ENCODE results near the gene S1PR2.

S1PR2 gene

DNA sequence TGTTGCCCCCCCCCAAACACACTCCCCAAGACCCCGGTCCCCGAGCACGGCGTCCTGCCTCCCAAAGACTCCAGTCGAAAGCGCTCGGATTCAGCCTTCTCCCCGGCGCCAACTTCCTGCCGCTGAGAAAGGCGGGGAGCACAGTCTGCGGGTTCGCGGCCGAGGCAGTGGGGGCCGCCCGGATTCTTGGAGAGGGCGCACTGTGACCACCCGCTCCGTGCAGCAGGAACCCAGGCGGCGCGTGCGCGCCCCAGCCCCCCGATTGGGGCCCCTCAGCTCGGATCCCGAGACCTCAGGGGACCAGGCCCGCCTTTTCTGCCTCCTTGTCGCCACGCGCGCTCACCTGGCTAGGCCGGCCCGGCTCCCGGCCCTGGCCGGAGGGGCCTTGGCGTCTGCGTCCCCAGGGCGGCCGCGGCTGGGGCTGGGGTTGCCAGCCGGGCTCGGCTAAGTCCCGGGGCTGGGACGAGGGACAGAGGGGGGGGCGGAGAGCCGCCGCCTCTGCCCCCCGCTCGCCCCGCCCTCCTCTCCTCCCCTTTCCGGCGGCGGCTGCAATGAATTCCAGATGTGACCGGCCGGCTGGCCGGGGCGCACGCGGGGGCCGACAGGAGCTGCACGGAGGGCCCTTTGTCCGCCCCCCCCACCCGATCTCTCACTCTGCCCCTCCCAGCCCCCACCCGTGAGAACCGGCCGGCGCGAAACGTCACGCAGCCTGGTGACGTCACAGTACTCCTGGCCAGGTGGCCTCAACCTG lies at the start of gene S1PR2:
Gene S1PR2, minus strand, starts transcription at position 471 of the 751 bp plus-strand sequence. CDS start 6,426 bp downstream, outside the sequence.
- peak; percentile 42 to 47 for DNase-seq (ENCODE audit: low read depth in 2 of 2)

DNA sequence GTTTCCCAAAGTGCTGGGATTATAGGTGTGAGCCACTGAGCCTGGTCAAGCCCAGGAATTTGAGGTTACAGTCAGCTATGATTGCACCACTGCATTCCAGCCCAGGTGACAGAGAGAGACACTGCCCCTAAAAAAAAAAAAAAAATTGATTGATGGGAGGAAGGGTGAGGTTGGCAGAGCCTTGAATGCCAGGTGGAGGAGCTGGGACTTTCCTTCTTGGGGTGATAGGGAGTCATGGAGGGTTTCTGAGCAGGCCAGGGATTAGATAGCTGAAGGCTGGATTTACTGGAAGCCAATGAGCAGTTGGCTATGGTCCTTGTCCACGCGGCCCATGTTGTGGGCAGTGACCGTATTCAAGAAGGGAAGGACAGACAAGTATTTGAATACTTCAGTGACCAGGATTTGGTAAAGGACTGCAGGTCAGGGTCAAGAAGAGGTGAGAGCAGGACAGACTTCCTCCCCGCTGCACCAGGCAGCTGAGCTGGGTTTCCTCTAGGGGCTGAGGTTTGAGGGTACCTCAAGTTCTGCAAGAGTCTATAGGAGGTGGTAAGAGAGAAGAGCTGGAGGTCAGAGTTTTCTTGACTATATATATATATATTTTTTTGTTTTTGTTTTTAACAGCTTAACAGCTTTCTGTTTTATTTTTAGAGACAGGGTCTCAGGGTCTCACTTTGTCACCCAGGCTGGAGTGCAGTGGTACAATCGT lies 48.8 kb upstream of the S1PR2 start:
- no peak for DNase-seq (ENCODE audit: low read depth in 2 of 2)

GRCh38 chr19:10278935-10279334 lies 47.8 kb upstream of the S1PR2 start:
- DNase-seq (ENCODE audit: low read depth in 2 of 2), result no peak

DNA sequence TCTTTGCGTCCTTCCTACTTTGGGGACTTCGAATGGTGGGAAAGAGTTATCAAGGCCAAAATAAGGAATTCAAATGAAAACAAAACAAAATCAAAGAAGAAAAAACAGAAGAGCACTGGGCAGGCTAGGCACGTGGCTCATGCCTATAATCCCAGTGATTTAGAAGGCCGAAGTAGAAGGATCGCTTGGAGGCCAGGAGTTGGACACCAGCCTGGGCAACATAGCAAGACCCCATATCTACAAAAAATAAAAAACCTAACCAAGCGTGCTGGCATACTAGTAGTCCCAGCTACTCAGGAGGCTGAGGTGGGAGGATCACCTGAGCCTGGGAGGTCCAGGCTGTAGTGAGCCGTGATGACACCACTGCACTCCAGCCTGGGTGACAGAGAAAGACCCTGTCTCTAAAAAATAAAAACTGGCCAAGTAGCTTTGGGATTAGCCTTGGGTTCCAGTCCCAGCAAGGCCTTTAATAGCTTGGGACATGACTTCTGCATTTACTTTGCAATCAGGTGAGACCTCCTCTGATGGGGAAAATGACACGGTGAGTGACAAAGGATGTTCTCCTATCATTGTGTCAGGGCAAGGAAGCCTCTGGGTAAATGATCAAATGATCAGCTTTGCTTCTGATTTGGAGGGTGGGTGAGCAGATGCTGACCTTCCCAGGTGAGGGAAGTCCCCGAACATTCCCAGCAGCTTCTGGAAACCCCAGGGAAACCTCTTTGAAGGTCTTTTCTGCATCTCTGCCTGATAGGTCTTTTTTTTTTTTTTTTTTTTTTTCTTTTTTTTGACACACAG lies 46.9 kb upstream of the S1PR2 start:
- DNase-seq (ENCODE audit: low read depth in 2 of 2), result no peak

DNA sequence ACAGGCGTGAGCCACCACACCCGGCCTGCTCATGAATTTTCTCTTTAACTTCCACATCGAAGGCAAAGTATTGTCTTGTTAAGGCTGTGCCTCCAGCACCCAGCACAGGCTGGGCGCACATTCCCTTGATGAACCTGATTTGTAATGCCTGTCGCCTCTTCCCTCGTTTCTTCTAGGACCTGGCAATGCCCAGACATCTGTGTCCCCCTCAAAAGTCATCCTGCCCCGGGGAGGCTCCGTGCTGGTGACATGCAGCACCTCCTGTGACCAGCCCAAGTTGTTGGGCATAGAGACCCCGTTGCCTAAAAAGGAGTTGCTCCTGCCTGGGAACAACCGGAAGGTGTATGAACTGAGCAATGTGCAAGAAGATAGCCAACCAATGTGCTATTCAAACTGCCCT lies 43.5 kb upstream of the S1PR2 start:
- DNase-seq (ENCODE audit: low read depth in 2 of 2), result no peak

DNA sequence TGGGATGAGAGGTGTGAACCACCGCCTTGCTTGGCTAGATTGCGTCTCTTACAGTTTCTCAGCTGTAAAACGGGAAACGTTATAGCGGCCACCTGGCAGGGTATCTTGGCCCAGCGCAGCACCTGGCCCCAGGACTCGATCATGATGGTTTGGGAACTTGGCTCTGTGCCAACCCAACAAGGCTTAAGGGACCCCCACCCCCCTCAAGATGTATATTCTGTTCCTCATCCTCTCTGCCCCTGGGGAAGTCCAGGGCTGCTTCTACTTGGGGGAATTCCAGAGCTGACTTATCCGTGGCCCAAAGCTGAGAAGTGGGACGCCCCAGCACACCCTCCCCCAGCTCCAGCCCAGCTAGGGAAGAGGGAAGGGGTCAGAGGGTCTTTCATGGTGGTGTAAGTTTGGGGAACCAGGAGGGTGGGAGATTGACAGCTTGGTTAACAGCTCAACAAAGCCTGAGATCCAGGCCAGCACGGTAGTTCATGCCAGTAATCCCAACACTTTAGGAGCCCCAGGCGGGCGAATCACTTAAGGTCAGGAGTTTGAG lies 40.5 kb upstream of the S1PR2 start:
- no peak for DNase-seq (ENCODE audit: low read depth in 2 of 2)

GRCh38 chr19:10270616-10271394 lies 39.7 kb upstream of the S1PR2 start, which contains the start of gene ICAM1:
ICAM1 (plus strand) TSS chr19:10271120; CDS start chr19:10271160, 40 bp downstream.
- peak; percentile 58 to 68 for DNase-seq (ENCODE audit: low read depth in 2 of 2)

GRCh38 chr19:10270180-10270615 lies 39.1 kb upstream of the S1PR2 start:
- DNase-seq (ENCODE audit: low read depth in 2 of 2), result peak; percentile 60

DNA sequence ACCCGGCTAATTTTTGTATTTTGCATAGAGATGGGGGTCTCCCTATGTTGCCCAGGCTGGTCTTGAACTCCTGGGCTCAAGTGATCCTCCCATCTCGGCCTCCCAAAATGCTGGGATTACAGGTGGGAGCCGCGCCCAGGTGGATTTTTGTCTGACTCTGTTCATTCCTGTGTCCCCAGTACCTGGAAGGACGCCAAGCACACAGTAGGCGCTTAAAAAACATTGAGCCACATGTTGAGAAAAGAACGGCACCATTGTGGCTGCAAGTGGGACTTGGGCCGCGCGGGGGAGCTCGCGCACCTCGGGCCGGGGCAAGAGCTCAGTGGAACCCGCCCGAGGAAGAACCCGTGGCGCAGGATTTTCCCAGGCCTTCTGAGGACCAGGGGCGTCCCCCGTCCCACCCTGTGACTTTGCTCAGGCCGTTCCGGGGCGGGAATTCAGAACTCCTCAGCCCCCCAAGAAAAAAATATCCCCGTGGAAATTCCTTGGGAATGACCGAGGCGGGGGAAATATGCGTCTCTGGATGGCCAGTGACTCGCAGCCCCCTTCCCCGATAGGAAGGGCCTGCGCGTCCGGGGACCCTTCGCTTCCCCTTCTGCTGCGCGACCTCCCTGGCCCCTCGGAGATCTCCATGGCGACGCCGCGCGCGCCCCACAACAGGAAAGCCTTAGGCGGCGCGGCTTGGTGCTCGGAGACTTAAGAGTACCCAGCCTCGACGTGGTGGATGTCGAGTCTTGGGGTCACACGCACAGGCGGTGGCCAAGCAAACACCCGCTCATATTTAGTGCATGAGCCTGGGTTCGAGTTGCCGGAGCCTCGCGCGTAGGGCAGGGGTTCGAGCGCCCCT lies 38.4 kb upstream of the S1PR2 start:
- DNase-seq (ENCODE audit: low read depth in 2 of 2), result peak; percentile 71

- no peak for DNase-seq (ENCODE audit: low read depth in 2 of 2)
These were observed 36.9 kb upstream of the S1PR2 start for GRCh38 chr19:10268071-10268470.

DNA sequence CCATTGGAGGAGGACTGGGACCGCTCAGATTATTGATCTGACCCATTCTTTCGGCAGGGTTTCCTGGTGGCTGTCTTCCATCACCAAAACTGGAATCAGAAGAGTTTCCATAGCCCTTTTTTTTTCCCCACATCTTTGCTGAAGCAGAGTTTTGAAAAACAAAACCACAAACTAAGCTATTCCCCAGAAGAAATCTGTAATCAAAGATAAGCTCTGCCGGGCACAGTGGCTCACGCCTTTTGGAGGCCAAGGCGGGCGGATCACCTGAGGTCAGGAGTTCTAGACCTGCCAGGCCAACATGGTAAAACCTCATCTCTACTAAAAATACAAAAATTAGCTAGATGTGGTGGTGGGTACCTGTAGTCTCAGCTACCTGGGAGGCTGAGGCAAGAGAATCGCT lies 35.6 kb upstream of the S1PR2 start:
- DNase-seq (ENCODE audit: low read depth in 2 of 2), result no peak

DNA sequence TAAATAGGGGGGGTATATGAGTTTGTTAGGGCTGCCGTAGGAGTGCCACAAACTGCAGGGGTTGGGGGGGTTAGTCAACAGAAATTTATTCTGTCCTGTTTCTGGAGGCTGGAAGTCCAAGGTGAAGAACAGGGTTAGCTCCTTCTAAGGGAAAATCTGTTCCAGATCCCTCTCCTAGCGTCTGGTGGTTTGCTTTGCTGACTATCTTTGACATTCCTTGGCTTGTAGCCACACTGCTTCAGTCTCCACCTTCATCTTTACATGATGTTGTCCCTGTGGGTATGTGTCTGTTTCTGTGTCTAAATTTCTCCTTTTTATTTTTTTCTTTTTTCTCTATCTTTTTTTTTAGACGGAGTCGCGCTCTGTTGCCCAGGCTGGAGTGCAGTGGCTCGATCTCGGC lies 31.6 kb upstream of the S1PR2 start:
- DNase-seq (ENCODE audit: low read depth in 2 of 2), result no peak

- peak in 1 of 2 donors; percentile 29 for DNase-seq (ENCODE audit: low read depth in 2 of 2)
These were observed 29.0 kb upstream of the S1PR2 start for GRCh38 chr19:10260141-10260584.

DNA sequence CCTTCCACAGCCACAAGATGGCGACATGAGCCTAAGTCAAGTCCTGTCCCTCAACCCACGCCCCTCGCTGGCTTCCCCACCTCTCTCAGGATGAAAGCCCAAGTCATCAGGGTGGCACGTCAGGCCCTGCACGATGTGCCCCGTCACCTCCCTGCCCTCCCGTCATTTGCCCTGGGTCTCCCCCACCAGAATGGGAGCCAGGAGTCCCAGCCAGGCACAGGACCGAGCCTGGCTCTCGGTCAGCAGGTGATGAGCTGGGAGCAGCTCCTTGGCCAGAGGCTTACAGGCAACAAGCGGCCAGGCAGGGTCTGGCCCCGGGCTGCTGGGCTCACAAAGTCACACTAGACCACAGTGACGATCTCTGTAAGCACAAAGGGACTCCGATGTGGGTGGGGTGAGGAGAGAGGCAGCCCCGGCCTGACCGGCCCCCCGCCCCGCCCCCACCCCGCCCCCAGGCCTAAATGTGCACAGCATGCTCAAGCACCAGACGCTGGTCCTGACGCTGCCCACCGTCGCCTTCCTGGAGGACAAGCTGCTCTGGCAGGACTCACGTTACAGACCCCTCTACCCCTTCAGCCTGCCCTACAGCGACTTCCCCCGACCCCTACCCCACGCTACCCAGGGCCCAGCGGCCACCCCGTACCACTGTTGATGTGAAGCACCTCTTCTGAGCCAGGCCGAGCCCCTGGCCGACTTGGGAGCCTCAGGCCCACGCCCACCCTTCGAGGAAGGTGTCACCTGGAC lies 28.2 kb upstream of the S1PR2 start:
- DNase-seq (ENCODE audit: low read depth in 2 of 2), result peak; percentile 63 to 92

DNA sequence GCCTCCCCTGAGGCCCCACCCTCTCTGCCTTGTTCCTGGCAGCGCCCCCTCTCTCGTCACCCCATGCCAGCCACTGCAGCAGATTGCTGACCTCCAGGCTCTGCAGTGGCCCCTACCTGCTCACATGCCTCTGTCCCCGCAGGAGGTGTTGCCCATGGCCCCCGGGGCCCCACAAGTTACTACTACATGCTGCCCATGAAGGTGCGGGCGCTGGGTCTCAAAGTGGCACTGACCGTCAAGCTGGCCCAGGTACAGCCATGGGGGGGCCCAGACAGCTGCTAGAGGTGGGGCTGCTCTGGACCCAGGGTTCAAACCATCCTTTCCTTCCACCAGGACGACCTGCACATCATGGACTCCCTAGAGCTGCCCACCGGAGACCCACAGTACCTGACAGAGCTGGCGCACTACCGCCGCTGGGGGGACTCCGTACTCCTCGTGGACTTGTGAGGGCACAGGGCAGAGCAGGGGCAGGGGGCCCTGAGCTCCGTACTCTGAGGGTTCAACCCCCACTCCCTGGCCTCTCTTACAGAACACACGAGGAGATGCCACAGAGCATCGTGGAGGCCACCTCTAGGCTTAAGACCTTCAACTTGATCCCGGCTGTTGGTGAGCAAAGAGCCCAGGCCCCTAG lies 27.1 kb upstream of the S1PR2 start:
- DNase-seq (ENCODE audit: low read depth in 2 of 2), result no peak

- no peak for DNase-seq (ENCODE audit: low read depth in 2 of 2)
These were observed 26.0 kb upstream of the S1PR2 start for GRCh38 chr19:10256970-10257615.

DNA sequence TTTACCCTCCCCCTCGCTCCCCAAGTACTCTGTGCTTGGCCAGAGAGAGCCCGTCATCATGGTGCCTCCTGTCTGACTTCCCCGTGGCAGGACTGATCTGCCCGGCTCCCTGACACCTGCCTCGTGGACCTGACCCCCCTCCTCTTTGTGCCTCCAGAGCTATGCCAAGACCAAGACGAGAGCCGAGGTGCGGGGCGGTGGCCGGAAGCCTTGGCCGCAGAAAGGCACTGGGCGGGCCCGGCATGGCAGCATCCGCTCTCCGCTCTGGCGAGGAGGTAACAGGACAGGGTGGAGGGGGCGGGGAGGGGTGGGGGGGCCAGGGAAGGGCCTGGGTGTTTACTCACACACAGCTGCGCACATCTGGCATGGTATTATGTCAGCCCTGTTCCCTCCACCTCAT lies 25.4 kb upstream of the S1PR2 start:
- no peak for DNase-seq (ENCODE audit: low read depth in 2 of 2)

- DNase-seq (ENCODE audit: low read depth in 2 of 2), result no peak
These were observed 24.2 kb upstream of the S1PR2 start for GRCh38 chr19:10255358-10255757.

All from stimulated activated CD8-positive, alpha-beta memory T cell treated with anti-CD3 and anti-CD28 coated beads, Interleukin-15, amount 100 ng/mL, for 4 hours (primary cell).